Keratinocyte (primary cell): ENCODE results near the gene TOR1B.

Source experiments
- CTCF ChIP-seq, 3 experiments: IDR thresholded peaks in 1 of 3; conservative IDR thresholded peaks in 1 of 3; optimal IDR thresholded peaks in 1 of 3; 2 replicates in 2 of 3; 3 replicates in 1 of 3; pipeline versions ENCODE3 to v1.5.1; 2011; ENCODE audit warnings: low read length in 3 of 3, mild to moderate bottlenecking in 3 of 3, moderate library complexity in 2 of 3, control low read depth in 1 of 3, inconsistent platforms in 1 of 3; ENCODE audit not compliant: insufficient read depth in 2 of 3; ENCODE audit errors: extremely low read depth in 1 of 3
- EZH2 ChIP-seq: IDR thresholded peaks from one replicate; pipeline ENCODE4 v1.6.1; 2012; ENCODE audit warnings: inconsistent platforms, mild to moderate bottlenecking, low read length, moderate library complexity

GRCh38 chr9:129812385-129812784, 9.4 kb downstream of the TOR1B start:
- TF ChIP-seq CTCF (optimal IDR thresholded peaks at IDR 0.05 in 1 of 3, IDR thresholded peaks at IDR 0.05 in 1 of 3, conservative IDR thresholded peaks at IDR 0.05 in 1 of 3; ENCODE audit: extremely low read depth in 1 of 3, insufficient read depth in 2 of 3, low read length in 3 of 3) (no peak), EZH2 (no peak)
